Gastrocnemius medialis (tissue), 4 donors: ENCODE data around the gene FOXO3B. TPM values are rescaled to one million over a fixed set of nuclear protein-coding genes. Genes with fewer than 3 reads are reported as not detected.
A peak's percentile ranks its signal among the peaks of the same experiment; 100 is the strongest.
"Not testable (repeated sequence)": the region's sequence is repeated elsewhere in the genome, so short reads cannot be mapped to it uniquely, and the experiment has no call there.

Experiments
- ATAC-seq, 2 donors: fragments of 150-250 bp; one replicate each; pipeline ENCODE4 v1.9.1; 2016
- DNase-seq, 2 donors: peaks; one replicate each; pipeline ENCODE4 v3.0.0-alpha.2; 2019
- H3K27ac ChIP-seq, 4 donors: fragments of 200-600 bp; sonication (generic); 1 replicate in 1 of 4; 2 replicates in 3 of 4; pipeline ENCODE4 v1.5.1; 2016 to 2018; ENCODE audit warnings: mild to moderate bottlenecking in 2 of 4, moderate library complexity in 1 of 4
- H3K27me3 ChIP-seq, 3 donors: fragments of 200-600 bp; sonication (generic) in 2 of 3; 1 replicate in 1 of 3; 2 replicates in 2 of 3; pipeline versions ENCODE4 v1.5.1 to v1.6.0; 2016 to 2019; ENCODE audit warnings: mild to moderate bottlenecking in 1 of 3, moderate library complexity in 1 of 3
- H3K36me3 ChIP-seq, 2 donors: fragments of 200-600 bp; sonication (generic) in 1 of 2; one replicate each; pipeline ENCODE4 v1.5.1; 2017 to 2018
- H3K4me1 ChIP-seq, 2 donors: fragments of 200-600 bp; sonication (generic) in 1 of 2; one replicate each; pipeline ENCODE4 v1.5.1; 2016 to 2017; ENCODE audit warnings: mild to moderate bottlenecking in 2 of 2
- H3K4me3 ChIP-seq, 4 donors: fragments of 200-600 bp; sonication (generic) in 3 of 4; 1 replicate in 1 of 4; 2 replicates in 3 of 4; pipeline ENCODE4 v1.5.1; 2016 to 2019; ENCODE audit warnings: mild to moderate bottlenecking in 2 of 4
- H3K9me3 ChIP-seq, 3 donors: fragments of 200-600 bp; sonication (generic) in 2 of 3; 1 replicate in 1 of 3; 2 replicates in 2 of 3; pipeline ENCODE4 v1.5.1; 2016 to 2019
- CTCF ChIP-seq, 5 experiments: fragments of 450-650 bp in 3 of 5; fragments of 200-600 bp in 2 of 5; sonication (generic) in 2 of 5; IDR thresholded peaks in 4 of 5; conservative IDR thresholded peaks in 1 of 5; 1 replicate in 4 of 5; 2 replicates in 1 of 5; pipeline ENCODE4 v1.5.1; 2016 to 2019; ENCODE audit warnings: antibody characterized with exemption in 5 of 5, mild to moderate bottlenecking in 3 of 5, moderate library complexity in 3 of 5
- in situ Hi-C, 4 donors: fragments of 200-750 bp; cut with MboI; loops; one replicate each; pipeline versions ENCODE4 v1.15.0 to v1.8.0; 2017; ENCODE audit warnings: low sequenced_read_pairs in 4 of 4
- intact Hi-C: fragments of 100-400 bp; cut with DNase I; formaldehyde crosslinking; loops from one replicate; pipeline ENCODE4 v1.15.1; 2023; ENCODE audit warnings: low total_unique reads
- total RNA-seq, 4 donors: library from RNA; depleted of rRNA; stranded (reverse); fragments of >200 nt; gene quantifications; one replicate each; pipeline versions ENCODE4 v1.1.0 to v1.2.3, GENCODE V29; 2016

Gene FOXO3B
- 10 to 100 TPM in 1 of 4 donors, 1 to 10 TPM in 3; 2.3 to 10.7 (median 4.8) TPM for total RNA-seq

GRCh38 chr17:18681767-18682571 lies at the start of gene FOXO3B:
FOXO3B (minus strand) TSS chr17:18682314; CDS start chr17:18681651, 663 bp downstream.
- ATAC-seq, result peak; percentile 92 to 95
- peak within 1 kb of the TSS; percentile 37 to 63 (median 59) for H3K27ac ChIP-seq
- in situ Hi-C loops, H3K27me3 ChIP-seq, H3K36me3 ChIP-seq, H3K9me3 ChIP-seq, intact Hi-C loops, H3K4me1 ChIP-seq: not testable (repeated sequence)
- H3K4me3 ChIP-seq, result peak within 1 kb of the TSS; percentile 47 to 73 (median 63)
- peak; percentile 44 to 74 for DNase-seq

GRCh38 chr17:18723509-18723908 lies 41.4 kb upstream of the FOXO3B start:
- H3K4me3 ChIP-seq, in situ Hi-C loops, DNase-seq, H3K36me3 ChIP-seq, H3K9me3 ChIP-seq, intact Hi-C loops, ATAC-seq, H3K27me3 ChIP-seq, H3K4me1 ChIP-seq: not testable (repeated sequence)
- H3K27ac ChIP-seq, result peak overlapping the region in 1 of 4 donors; percentile 54

GRCh38 chr17:18722612-18723011 lies 40.5 kb upstream of the FOXO3B start:
- H3K4me1 ChIP-seq, intact Hi-C loops: not testable (repeated sequence)
- peak overlapping the region in 1 of 4 donors; percentile 23 for H3K4me3 ChIP-seq

GRCh38 chr17:18721775-18722547 lies 39.8 kb upstream of the FOXO3B start:
- peak overlapping the region in 1 of 4 donors; percentile 23 for H3K4me3 ChIP-seq
- H3K4me1 ChIP-seq, intact Hi-C loops, H3K27me3 ChIP-seq, in situ Hi-C loops, H3K9me3 ChIP-seq, H3K36me3 ChIP-seq, DNase-seq: not testable (repeated sequence)
- ATAC-seq, result peak; percentile 59 to 74
- peak overlapping the region; percentile 38 to 68 (median 57) for H3K27ac ChIP-seq

More at GRCh38 chr17:18722612-18723011, 40.5 kb upstream of the FOXO3B start:
- ATAC-seq (peak; percentile 67 to 82), DNase-seq (peak in 1 of 2 donors; percentile 18)
- peak overlapping the region; percentile 38 to 68 (median 57) for H3K27ac ChIP-seq
- H3K27me3 ChIP-seq, in situ Hi-C loops, H3K36me3 ChIP-seq, H3K9me3 ChIP-seq: not testable (repeated sequence)

- intact Hi-C loops, in situ Hi-C loops, DNase-seq, H3K4me1 ChIP-seq, H3K27me3 ChIP-seq, H3K4me3 ChIP-seq, H3K9me3 ChIP-seq, ATAC-seq, H3K36me3 ChIP-seq: not testable (repeated sequence)
- H3K27ac ChIP-seq, result peak overlapping the region in 1 of 4 donors; percentile 23
Observed at GRCh38 chr17:18719428-18720110, 37.5 kb upstream of the FOXO3B start.

DNA sequence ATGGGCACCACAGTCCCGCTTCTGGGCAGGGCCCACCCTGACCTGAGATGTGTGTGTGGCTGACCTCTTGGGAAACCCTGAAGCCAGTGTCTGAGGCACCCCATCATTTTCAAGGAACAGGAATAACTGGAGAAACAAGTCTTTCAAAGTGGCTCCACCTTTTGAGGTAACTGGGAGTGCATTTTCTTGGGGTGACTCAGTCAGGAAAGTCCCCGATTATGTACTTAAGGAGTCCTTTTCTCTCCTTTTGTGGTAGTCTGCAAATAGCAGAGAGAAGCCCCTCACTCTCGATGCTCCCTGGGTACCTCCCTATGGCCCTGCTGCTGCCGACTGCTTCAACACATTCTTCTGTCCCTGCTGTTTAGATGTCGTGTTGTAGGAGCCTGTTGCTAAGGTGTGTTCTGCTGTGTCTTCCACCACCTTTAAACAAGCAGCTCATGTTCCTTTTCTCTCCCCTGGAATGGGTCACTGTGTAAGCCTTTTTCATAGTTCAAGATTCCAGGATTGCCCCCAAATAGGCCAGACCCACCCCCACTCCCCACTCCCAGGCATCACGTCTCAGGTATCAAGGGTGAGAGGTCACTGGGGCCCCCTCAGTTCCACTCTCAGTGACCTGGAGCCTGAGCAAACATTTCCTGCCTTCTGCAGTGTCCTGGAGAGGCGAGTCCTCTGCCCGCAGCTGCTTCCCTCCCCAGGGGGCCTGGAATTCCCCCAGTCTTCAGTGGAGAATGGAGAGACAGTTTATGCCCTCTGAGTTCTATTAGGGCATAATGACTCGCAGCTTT lies 36.7 kb upstream of the FOXO3B start:
- ATAC-seq, H3K4me1 ChIP-seq, H3K9me3 ChIP-seq, H3K27me3 ChIP-seq, in situ Hi-C loops, DNase-seq, H3K36me3 ChIP-seq, intact Hi-C loops, H3K4me3 ChIP-seq: not testable (repeated sequence)
- H3K27ac ChIP-seq, result peak overlapping the region in 1 of 4 donors; percentile 23

- H3K36me3 ChIP-seq, H3K27ac ChIP-seq, H3K9me3 ChIP-seq, in situ Hi-C loops, H3K4me3 ChIP-seq, intact Hi-C loops, H3K4me1 ChIP-seq, H3K27me3 ChIP-seq: not testable (repeated sequence)
- TF ChIP-seq CTCF (IDR thresholded peaks at IDR 0.05 in 4 of 5, conservative IDR thresholded peaks at IDR 0.05 in 1 of 5), result peak; percentile 26 to 68 (median 37)
- peak; percentile 76 to 77 for ATAC-seq
- peak; percentile 14 to 44 for DNase-seq
Observed at GRCh38 chr17:18712354-18712999, 30.4 kb upstream of the FOXO3B start.

DNA sequence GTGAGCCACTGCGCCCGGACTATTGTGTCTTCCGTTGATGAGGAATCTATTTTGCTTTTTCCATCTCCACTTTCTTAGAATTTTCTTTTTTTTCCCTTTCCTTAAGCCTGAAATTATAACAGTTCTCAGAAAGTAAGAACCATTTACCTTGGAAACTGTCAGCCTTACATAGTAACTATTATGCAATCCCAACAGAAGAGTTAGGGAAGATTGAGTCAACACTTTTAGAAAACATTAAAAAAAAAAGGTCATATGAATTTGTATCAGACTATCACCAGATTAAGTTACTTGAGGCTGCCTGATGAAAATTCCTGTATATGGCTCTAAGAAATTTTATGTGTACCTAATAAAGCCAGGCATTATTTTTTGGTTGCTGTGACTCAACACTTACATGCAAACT lies 26.1 kb upstream of the FOXO3B start:
- H3K27me3 ChIP-seq, in situ Hi-C loops, DNase-seq, H3K9me3 ChIP-seq, H3K4me3 ChIP-seq, intact Hi-C loops, H3K36me3 ChIP-seq, ATAC-seq, H3K4me1 ChIP-seq, H3K27ac ChIP-seq: not testable (repeated sequence)

DNA sequence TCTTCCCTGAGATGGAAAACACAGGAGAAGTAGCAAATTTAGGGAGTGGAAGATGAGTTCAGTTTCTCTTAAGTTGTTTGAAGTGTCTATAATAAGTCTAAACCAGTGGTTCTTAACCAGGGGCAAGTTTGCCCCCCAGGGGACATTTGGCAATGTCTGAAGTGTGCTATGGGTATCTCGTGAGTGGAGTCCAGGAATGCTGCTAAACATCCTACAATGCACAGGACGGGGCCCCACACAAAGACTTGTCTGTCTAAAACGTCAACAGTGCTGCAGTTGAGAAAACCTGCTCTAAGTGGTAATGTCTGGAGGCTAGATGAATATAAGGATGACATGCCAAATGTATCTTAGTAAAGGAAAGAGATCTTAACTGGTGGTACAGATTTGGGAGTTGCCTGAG lies 23.8 kb upstream of the FOXO3B start:
- DNase-seq, in situ Hi-C loops, H3K4me3 ChIP-seq, H3K27ac ChIP-seq, H3K4me1 ChIP-seq, intact Hi-C loops, H3K27me3 ChIP-seq, H3K9me3 ChIP-seq, H3K36me3 ChIP-seq, ATAC-seq: not testable (repeated sequence)
